Upper lobe of right lung (tissue), 1 donor: ENCODE measurements around the gene NUP214. TPM values are rescaled to one million over a fixed set of nuclear protein-coding genes. Genes with fewer than 3 reads are reported as not detected.
A peak's percentile ranks its signal among the peaks of the same experiment; 100 is the strongest.

Experiments used
- ATAC-seq: fragments of 200-7000 bp; cut with Tn5 transposase; one replicate; pipeline ENCODE4 v1.9.1; 2020; ENCODE audit warnings: mild to moderate bottlenecking, moderate library complexity
- DNase-seq: peaks from one replicate; pipeline ENCODE4 v3.0.0-alpha.2; 2020
- H3K27ac ChIP-seq: fragments of 200-600 bp; one replicate; pipeline ENCODE4 v1.8.0; 2022
- H3K27me3 ChIP-seq: fragments of 200-600 bp; one replicate; pipeline ENCODE4 v1.8.0; 2022; ENCODE audit warnings: mild to moderate bottlenecking
- H3K36me3 ChIP-seq: fragments of 200-600 bp; one replicate; pipeline ENCODE4 v1.8.0; 2022
- H3K4me1 ChIP-seq: fragments of 200-600 bp; one replicate; pipeline ENCODE4 v1.8.0; 2022
- H3K4me3 ChIP-seq: fragments of 200-600 bp; one replicate; pipeline ENCODE4 v1.8.0; 2022; ENCODE audit warnings: mild to moderate bottlenecking
- H3K9me3 ChIP-seq: fragments of 200-600 bp; one replicate; pipeline ENCODE4 v1.8.0; 2022
- CTCF ChIP-seq: fragments of 200-600 bp; IDR thresholded peaks from one replicate; pipeline ENCODE4 v1.8.0; 2022; ENCODE audit warnings: antibody characterized with exemption
- intact Hi-C: fragments of 100-400 bp; cut with DNase I; formaldehyde crosslinking; loops from one replicate; pipeline ENCODE4 v1.11.0; 2022
- total RNA-seq: library from RNA; stranded (reverse); fragmentation: NEBNext Ultra II Directional; extraction: Animal tissue kit (Norgen Biotek cat#: 25700); gene quantifications from one replicate; pipeline ENCODE4 v1.2.1, GENCODE V29; 2021
- donor health status: DM: no; HTN: yes; CAD: no; lungs with severe emphysema.

The NUP214 gene
- total RNA-seq, 1 donor from 2014 or later = 52.2 TPM

GRCh38 chr9:131246618-131247017 is 121.2 kb downstream of the NUP214 start:
- Histone ChIP-seq H3K27ac (no peak overlapping the region), H3K4me3 (no peak overlapping the region), H3K27me3 (no peaks in the 10 kb centered on the region), H3K36me3 (no peaks in the 10 kb centered on the region), H3K4me1 (no peaks in the 10 kb centered on the region), H3K9me3 (no peaks in the 10 kb centered on the region)
- DNase-seq (no peak), ATAC-seq (no peak)
- intact Hi-C loops = no loop called here
- TF ChIP-seq CTCF = no peak

DNA sequence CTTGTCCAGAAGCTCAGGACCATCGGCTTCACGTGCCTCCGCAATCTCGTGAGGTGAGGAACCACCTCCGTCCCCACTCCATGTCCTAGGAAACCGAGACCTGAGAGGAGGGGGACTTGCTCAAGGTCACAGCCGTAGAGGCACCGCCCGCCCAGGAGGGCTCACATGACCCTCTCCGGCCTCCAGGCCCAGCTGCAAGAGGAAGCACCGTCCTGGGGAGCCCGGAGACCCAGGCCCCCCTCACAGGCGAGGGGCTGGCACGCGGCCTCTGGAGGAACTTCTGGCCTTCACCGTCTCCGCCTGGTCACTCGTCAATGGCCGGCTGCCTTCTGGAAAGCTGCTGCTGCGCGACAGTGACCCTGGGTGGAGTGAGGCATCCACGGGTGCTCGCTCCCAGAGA is 126.7 kb downstream of the NUP214 start:
- Histone ChIP-seq H3K36me3 (no peaks in the 10 kb centered on the region), H3K9me3 (no peaks in the 10 kb centered on the region), H3K4me1 (peaks cover 18% of the 10 kb centered on the region), H3K27me3 (no peaks in the 10 kb centered on the region), H3K4me3 (peak overlapping the region; percentile 40), H3K27ac (peak overlapping the region; percentile 60)
- intact Hi-C loops = no loop called here
- DNase-seq (no peak), ATAC-seq (peak; percentile 2)
- TF ChIP-seq CTCF = no peak

DNA sequence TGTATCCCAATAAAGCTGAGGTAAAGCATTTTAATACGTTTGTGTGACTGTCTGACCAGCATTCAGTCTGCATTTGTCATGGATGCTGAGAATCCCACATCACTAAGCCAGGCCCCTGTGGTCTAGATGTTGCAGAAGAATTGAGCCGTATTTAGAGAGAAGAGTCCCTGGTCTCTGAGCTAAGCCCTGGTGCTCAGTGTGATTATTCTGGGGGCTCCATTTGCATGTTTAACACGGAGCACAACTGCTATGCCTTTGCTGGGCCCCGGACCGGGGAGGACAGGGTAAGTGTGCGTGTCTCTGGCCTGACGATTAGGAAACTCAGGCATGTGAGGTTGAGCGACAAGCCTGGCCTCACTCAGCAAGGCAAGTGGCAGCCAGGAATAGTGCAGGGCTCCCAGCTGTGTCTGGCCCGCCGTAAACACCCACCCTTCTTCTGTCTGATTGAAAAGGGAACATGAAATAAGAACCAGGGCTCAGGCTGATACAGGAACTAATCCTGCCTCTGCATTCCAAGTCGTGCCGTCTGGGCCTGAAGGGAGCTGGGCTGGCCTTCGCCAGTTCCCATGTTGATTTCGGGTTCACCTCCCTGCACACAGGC is 128.6 kb downstream of the NUP214 start:
- intact Hi-C loops = no loop called here
- DNase-seq = no peak
- H3K27ac ChIP-seq = peak overlapping the region; percentile 47

DNA sequence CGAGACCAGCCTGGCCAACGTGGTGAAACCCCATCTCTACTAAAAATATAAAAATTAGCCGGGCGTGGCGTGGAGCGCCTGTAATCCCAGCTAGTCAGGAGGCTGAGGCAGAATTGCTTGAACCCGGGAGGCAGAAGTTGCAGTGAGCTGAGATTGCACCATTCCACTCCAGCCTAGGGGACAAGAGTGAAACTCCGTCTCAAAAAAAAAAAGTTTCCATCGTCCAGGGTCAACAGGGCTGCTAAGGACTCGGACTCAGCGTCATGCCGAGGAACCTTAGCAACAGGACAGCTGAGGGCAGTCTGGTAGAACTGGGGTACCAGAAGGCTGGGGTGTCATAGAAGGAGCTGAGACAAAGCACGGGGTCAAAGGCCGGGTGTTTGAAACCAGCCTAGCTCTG is 129.2 kb downstream of the NUP214 start:
- Histone ChIP-seq H3K9me3 (no peaks in the 10 kb centered on the region), H3K4me3 (no peak overlapping the region), H3K27ac (peak overlapping the region; percentile 83), H3K36me3 (peaks cover 2% of the 10 kb centered on the region), H3K4me1 (peaks cover 22% of the 10 kb centered on the region), H3K27me3 (no peaks in the 10 kb centered on the region)
- ATAC-seq = no peak
- intact Hi-C loops = no loop called here
- no peak for TF ChIP-seq CTCF
- no peak for DNase-seq

More for the DNA sequence above, 128.6 kb downstream of the NUP214 start:
- no peak for TF ChIP-seq CTCF
- H3K4me3 ChIP-seq = no peak overlapping the region
- ATAC-seq = peak; percentile 74
- peaks cover 22% of the 10 kb centered on the region for H3K4me1 ChIP-seq
- no peaks in the 10 kb centered on the region for H3K27me3 ChIP-seq
- no peaks in the 10 kb centered on the region for H3K9me3 ChIP-seq
- no peaks in the 10 kb centered on the region for H3K36me3 ChIP-seq

DNA sequence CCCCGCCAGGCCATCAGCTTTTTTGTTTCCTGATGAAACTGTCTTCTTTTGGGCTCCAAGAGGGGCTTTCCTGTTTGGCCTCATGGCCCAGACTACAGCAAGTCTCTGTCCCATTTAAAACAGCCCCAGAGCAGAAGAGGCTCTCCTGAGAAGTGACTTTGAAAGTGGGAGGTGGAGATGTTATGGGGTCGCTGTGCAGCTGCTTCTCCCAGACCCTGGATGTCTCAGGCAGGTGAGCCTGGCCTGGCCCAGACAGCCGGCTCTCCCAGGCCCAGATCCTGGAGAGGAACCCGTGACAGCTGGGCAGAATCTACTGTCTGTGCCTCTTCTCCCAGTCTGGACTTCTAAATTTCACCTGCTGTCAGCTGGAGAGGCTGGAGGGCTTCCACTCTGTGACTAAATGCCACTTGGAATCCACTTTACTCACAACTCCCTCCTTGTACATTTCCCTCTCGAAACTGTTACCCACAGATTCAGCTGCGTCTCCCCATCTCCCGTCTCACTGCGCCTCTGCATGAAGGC is 130.4 kb downstream of the NUP214 start:
- H3K9me3 ChIP-seq = no peaks in the 10 kb centered on the region
- H3K4me1 ChIP-seq = peaks cover 22% of the 10 kb centered on the region
- ATAC-seq (no peak), DNase-seq (no peak)
- H3K4me3 ChIP-seq = no peak overlapping the region
- no peaks in the 10 kb centered on the region for H3K27me3 ChIP-seq
- H3K36me3 ChIP-seq = peaks cover 13% of the 10 kb centered on the region
- no peak for TF ChIP-seq CTCF
- intact Hi-C loops = no loop called here
- H3K27ac ChIP-seq = peak overlapping the region; percentile 83
